Measurements from ENCODE around the gene SUGP1. TPM values are rescaled to one million over a fixed set of nuclear protein-coding genes. Genes with fewer than 3 reads are reported as not detected.

SUGP1 gene
- total RNA-seq, 1 experiment from 2014 or later = 44.8 TPM

DNA sequence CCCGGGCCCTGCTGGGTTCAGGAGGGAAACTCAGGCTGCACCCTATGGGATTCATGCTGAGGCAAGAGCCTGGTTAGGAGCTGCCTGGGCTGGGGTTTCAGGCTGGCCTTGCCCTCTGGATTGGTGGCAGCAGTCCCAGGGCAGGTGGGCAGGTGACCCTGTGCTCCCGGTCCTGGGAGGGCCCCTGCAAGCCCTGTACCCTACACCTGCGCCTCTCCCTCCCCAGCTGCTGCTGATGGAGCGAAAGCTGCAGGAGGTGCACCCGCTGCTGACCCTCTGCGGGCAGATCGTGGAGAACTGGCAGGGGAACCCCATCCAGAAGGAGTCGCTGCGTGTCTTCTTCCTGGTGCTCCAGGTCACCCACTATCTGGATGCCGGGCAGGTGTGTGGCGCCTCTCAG is 20.7 kb upstream of the SUGP1 start:
- DNase-seq (ENCODE audit: low read depth) = no peak

DNA sequence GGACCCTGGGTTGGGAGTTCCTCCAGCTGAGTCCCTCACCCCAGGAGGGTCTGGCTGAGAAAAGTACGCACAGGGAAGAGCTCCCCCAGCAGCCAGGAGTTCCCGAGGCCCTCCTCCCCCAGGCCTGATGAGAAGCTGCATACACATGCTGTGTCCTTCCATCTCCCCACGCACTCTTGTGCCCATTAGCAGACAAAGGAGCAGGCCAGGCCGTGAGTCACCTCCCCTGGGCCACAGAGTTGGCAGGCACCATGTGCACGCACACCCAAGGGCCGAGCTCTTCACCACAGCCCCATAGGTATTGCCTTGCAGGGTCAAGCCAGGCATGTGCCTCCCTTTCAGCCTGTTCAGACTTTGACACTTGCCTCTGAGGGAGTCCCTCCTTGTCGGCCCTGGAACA is 17.8 kb upstream of the SUGP1 start:
- peak; percentile 85 for DNase-seq (ENCODE audit: low read depth)

- DNase-seq (ENCODE audit: low read depth) = no peak
Measured at GRCh38 chr19:19337120-19337519, 16.8 kb upstream of the SUGP1 start.

DNA sequence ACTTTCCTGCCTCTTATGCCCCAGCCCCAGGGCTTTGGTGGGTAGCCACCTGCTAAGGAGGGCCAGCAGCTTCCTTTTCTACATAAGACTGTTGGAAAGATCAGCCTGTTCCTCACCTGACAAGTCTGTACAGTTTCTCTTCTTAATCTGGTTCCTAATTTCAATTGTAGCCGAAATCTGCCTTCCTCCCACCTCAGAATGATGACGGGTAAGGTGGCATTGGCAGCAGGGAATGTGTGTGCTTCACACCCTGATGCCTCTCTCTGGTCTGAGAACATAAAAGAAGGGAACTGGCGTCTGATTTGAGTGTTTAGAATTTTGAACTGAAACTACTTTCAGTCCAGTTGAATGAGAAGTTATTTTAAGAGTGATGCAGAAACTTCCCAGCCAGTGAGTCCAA is 16.3 kb upstream of the SUGP1 start:
- DNase-seq (ENCODE audit: low read depth) = no peak

DNA sequence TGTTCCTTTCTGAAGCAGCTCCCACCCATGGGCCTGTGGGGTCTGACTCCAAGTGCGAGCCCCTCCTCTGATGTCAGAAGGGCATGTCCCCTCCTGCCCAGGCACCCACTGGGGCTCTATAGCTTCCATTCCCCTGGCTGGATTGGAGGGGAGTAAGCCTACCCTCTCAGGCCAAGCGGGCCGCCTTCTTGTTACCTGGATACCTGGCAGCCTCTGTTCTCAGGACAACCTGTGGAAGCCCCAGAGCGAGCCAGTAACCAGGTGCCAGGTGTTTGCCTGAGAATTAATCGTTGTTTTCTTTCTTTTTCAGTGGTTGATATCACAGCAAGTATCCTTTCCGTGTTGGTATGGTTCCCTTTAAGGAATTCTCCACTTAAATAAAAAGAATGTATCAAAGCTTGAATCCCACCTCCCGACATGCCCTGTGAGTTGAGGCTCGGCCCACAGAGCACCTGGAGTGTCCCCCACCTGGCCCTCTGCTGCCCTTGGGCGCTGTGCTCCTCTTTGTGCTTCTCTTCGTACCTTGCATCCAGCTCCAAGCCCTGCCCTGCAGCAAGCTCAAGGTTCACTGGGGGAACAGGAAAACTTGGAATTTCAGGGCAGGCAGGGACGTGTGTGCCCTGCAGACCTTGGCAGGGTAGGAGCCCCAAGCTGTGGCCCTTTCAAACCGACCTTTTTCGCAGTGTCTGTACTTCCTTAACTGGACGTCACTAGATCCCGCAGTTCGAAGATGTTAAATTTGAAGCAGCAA is 15.3 kb upstream of the SUGP1 start:
- DNase-seq (ENCODE audit: low read depth) = no peak

DNA sequence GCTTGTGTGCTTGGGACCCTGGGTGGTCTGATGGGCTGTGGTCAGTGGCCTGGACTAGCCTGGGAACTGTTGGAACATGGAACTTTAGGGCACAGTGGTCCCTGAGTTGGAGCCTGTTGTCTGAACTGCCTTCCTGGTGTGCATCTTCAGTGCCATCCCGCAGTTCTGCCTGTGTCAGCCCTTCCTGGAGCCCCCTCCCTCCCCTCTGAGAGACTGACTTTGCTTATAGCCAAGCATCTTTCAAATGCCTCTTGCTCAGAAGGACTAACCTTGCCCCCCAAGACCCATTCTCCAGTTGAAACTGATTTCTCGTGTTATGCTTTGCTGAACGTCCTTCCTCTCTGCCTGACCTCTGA is 14.7 kb upstream of the SUGP1 start:
- no peak for DNase-seq (ENCODE audit: low read depth)

DNA sequence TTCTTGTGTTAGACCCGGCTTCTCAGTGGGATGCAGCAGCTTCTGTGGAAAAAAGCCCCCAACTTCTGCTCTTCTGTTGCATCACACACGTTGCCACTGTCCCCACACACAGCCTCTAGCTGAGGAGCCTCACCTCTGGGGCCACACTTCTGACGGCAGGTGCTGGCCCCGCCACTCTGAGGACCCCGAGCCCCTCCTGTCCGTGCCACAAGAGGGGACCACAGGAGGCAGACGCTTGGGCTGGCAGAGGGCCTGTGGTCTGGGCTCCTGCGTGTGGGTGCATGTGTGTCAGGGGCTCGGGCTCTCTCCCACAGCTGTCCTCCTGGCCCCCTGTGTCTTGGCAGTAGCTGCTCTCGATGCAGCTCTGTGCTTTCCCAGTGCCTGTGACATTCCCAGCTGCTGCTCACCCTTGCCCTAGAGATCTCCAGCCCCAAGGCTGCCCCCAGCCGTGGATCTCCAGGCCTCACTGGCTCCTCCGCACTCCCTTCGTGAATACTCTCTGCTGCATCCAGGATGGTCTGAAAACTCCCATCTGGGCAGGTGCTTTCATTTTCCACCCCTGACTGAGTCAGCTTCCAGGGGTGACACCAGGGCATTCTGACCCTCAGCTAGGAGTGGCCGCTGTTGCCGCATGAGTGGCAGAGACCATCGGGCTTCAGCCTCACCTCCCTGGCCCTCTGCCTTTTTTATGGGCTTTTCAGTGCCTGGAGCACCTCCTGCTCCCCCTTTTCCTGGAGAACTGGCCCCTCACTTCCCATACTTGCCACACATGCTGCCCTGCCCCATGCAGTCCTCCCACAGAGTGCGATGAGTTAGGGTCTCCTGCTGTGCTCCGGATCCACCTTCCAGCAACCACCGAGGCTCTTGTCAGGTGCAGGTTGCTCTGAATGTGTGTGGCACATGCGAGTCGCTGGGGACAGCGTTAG is 14.0 kb upstream of the SUGP1 start:
- no peak for DNase-seq (ENCODE audit: low read depth)

- DNase-seq (ENCODE audit: low read depth) = no peak
Measured at GRCh38 chr19:19329126-19329525, 8.8 kb upstream of the SUGP1 start.

DNA sequence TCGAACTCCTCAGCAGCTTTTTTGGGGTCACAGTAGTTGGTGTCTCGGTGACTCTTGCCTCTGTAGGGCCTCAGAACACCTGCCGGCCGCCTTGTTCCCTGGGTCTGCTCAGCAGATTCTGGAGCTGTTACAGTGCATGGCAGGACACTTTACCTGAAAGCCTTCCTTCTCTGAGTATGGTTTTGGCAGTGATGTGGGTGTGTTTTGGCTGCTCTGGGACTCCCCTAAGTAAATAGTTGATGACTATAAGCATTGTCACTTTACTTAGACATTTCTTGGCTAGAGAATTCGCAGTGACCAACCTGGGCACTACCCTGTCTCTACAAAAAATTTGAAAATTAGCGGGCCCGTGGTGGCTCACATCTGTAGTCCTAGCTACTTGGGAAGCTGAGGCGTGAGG is 7.4 kb upstream of the SUGP1 start:
- no peak for DNase-seq (ENCODE audit: low read depth)

GRCh38 chr19:19324059-19324770 is 3.9 kb upstream of the SUGP1 start:
- no peak for DNase-seq (ENCODE audit: low read depth)

GRCh38 chr19:19321141-19321577 is 850 bp upstream of the SUGP1 start:
- DNase-seq (ENCODE audit: low read depth) = no peak

- DNase-seq (ENCODE audit: low read depth) = no peak
Measured at GRCh38 chr19:19319732-19320360, 463 bp downstream of the SUGP1 start.

DNA sequence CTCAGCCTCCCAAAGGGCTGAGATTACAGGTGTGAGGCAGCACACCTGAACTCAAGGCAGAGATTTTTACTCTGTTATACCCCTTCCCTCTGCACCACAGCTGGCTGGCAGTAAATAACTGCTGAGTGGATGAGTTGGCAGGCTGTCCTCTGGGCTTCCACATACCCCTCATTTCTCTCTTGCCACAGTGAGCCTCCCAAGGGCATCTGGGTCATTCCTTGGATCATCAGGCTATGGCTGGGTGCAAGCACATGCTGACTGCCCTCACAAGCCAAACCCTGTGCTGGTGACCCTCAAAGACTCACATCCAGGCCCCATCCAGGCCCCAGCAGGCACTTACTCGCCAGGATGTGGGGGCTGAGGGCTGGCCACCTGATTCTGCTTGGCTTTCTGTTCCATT is 4.2 kb downstream of the SUGP1 start:
- DNase-seq (ENCODE audit: low read depth) = no peak

DNA sequence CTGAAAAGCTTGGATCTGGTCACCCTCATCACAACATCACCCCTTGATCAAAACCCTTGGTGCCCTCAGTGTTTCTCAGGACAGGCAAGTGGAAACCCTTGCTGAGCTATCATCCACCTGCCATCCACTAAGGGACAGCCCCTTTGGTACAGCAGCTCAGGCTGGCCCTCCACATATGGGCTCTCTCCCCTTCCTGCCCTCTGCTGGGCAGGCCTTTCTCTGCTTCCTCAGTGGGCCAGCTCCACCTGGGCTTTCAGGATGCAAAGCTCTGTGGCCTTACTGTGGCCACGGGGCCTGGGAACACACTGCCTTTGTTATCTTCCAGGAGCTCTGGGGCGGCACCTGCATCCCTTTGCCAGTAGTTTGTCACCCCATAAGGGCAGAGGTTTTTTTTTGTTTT is 4.9 kb downstream of the SUGP1 start:
- no peak for DNase-seq (ENCODE audit: low read depth)

DNA sequence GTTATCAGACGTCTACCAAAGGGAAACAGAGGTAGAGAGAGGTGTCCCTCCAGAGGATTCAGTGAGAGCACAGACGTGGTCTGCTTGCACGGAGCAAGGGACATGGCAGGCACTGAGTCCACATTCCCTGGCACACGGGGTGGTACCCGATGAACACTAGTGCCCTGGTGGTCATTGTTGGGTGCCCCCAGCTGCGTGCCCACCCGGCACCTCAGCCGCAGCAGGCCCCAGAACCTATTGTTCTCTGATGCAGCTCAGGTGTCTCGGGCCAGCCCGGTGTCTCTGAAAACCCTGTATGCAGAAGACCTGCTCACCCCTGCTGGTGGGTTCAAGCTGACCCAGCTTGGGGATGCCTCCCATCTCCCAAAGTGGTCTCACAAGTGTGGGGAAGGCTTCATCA is 11.9 kb downstream of the SUGP1 start:
- DNase-seq (ENCODE audit: low read depth) = no peak

DNA sequence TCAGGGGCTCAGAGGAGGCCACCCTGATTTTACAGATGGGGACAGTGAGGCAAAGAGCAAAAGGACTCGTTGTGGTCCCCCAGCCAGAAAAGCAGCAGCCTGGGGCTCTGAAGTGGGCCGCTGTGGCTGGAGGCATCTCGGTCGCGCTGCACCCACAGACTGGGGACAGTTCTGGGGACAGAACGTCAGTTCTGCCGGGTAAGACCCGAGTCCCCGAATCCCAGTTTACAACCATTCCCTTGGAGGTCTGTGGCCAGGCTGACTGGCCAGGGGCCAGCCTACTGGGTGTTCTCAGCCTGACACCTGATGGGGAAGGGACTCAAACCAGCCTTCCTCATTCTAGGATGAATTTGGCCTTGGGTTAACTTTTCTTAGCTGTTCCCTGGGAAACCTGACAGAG is 14.1 kb downstream of the SUGP1 start:
- DNase-seq (ENCODE audit: low read depth) = no peak

DNA sequence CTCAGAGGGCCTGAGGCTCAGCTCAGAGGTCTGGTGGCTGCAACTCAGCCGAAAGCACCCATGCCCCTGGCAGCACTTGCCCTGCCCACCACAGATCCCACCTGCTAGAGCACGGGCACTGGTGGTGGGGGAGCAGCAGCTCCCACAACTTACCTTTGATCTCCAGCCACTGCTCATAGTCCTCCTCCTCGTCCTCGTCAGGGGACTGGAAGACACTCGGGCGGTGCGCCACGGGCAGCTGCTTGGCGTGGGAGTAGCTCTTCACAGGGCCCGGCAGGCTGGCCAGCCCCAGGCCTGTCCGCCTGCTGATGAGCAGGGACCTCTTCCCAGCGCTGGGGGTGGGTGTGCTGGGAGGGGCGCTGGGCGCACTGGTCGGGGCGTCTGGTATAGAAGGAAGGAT is 14.6 kb downstream of the SUGP1 start:
- DNase-seq (ENCODE audit: low read depth) = no peak

GRCh38 chr19:19305066-19305465 is 15.2 kb downstream of the SUGP1 start:
- no peak for DNase-seq (ENCODE audit: low read depth)

DNA sequence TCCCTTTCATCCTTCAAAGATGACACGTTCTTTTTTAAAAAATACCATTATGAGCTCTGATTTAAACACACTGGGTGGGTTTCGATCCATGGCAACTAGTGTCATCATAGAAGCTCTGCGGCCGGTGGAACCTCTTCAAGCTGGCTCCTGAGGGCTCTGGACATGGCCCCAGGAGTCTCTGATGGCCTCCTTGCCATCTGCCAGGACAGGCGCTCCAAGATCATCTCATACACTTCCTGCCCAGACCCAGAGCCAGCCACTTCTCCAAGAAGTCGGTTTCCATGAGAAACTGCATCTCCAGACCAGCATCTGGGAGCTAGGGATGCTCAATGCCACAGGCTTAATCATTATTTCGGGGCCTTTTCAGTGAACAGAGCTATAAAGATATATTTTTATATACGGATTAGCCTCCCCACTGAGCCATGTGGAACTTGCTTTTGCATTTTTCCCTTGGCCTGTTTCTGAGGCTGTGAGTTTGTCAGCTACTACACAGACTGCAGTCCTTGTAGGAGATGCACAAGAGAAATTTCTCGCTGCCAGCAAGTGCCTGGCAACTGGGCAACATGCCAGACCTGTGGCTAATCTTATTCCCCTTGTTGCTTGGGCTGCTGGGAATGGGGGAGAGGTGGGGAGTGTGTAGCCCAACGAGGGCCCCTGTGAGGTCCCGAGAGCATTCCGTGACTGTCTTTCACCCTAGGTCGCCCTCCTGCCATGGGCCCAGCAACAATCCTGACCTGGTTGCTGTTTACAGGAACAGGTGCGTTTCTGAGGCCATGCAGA is 15.9 kb downstream of the SUGP1 start:
- DNase-seq (ENCODE audit: low read depth) = no peak

DNA sequence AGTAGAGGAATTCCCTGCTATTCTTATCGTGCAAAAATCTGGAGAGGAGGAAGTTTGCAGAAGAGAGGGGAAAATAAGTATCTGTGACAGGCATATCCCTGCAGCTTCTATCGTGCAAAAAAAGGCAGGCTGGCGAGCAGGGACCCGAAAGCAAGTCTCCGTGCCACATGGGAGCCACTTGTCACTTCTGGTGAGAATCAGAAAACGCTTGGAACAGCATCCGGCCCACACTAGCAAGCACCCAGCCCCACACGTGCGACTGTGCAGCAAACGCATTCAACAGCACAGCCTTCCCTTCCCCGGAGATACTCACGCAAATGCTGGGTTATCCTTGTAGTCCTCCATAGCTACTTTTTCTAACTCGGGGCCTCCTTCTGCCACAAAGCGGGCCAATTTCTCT is 16.9 kb downstream of the SUGP1 start:
- DNase-seq (ENCODE audit: low read depth) = no peak

- no peak for DNase-seq (ENCODE audit: low read depth)
Measured at GRCh38 chr19:19300613-19301012, 19.7 kb downstream of the SUGP1 start.
